Natural killer cell (primary cell): Measurements from ENCODE around the gene TEKT5. TPM values are rescaled to one million over a fixed set of nuclear protein-coding genes. Genes with fewer than 3 reads are reported as not detected.

Experiments
- ATAC-seq, 3 donors: fragments of 150-1000 bp in 2 of 3; fragments of 200-7000 bp in 1 of 3; cut with Tn5 transposase; 1 replicate in 1 of 3; 2 replicates in 2 of 3; pipeline ENCODE4 v1.10.0; 2021; ENCODE audit warnings: mild to moderate bottlenecking in 2 of 3, moderate library complexity in 2 of 3
- DNase-seq, 2 donors: peaks; one replicate each; pipeline versions ENCODE4 v3.0.0 to v3.0.0-alpha.2; 2013 to 2021; ENCODE audit warnings: mixed read lengths in 1 of 2
- H3K27ac ChIP-seq: one replicate; pipeline ENCODE4 v1.5.1; 2013; ENCODE audit warnings: mild to moderate bottlenecking, low read length
- H3K27me3 ChIP-seq: one replicate; pipeline ENCODE4 v1.6.1; 2013; ENCODE audit warnings: low read length; ENCODE audit not compliant: control insufficient read depth, insufficient read depth
- H3K36me3 ChIP-seq: one replicate; pipeline ENCODE4 v1.6.1; 2013; ENCODE audit warnings: low read length; ENCODE audit not compliant: control insufficient read depth, insufficient read depth
- H3K4me1 ChIP-seq: one replicate; pipeline ENCODE4 v1.6.1; 2013; ENCODE audit warnings: low read length; ENCODE audit not compliant: control insufficient read depth, insufficient read depth
- H3K4me3 ChIP-seq: one replicate; pipeline ENCODE4 v1.5.1; 2013; ENCODE audit warnings: low read length
- H3K9me3 ChIP-seq: one replicate; pipeline ENCODE4 v1.6.1; 2013; ENCODE audit warnings: low read length; ENCODE audit not compliant: control insufficient read depth, insufficient read depth
- H3K27ac Mint-ChIP-seq, 2 donors: one replicate each; pipeline ENCODE4 v1.8.0; 2022; ENCODE audit warnings: mild to moderate bottlenecking in 2 of 2, mixed read lengths in 2 of 2, moderate library complexity in 1 of 2
- H3K27me3 Mint-ChIP-seq, 2 donors: one replicate each; pipeline ENCODE4 v1.8.0; 2022; ENCODE audit warnings: low read depth in 2 of 2, mixed read lengths in 2 of 2
- H3K36me3 Mint-ChIP-seq: one replicate; pipeline ENCODE4 v1.8.0; 2022; ENCODE audit warnings: mixed read lengths
- H3K4me1 Mint-ChIP-seq, 2 donors: one replicate each; pipeline ENCODE4 v1.8.0; 2022; ENCODE audit warnings: mixed read lengths in 2 of 2
- H3K4me3 Mint-ChIP-seq: one replicate; pipeline ENCODE4 v1.8.0; 2022; ENCODE audit warnings: mild to moderate bottlenecking, moderate library complexity, mixed read lengths
- H3K9me3 Mint-ChIP-seq, 2 donors: one replicate each; pipeline ENCODE4 v1.8.0; 2022; ENCODE audit warnings: mixed read lengths in 2 of 2
- CTCF ChIP-seq: fragments of 200-600 bp; IDR thresholded peaks from one replicate; pipeline ENCODE4 v1.8.0; 2022; ENCODE audit warnings: antibody characterized with exemption
- WGBS: methylation state at CpG from one replicate; pipeline ENCODE4 v1.1.7; 2013; ENCODE audit warnings: missing lambda C conversion rate; ENCODE audit not compliant: insufficient coverage; 5-methylcytosine and 5-hydroxymethylcytosine counted together
- intact Hi-C: fragments of 100-400 bp; cut with micrococcal nuclease; formaldehyde crosslinking; loops from one replicate; pipeline ENCODE4 v1.14.2; 2022
- total RNA-seq, 4 donors: library from RNA; stranded (reverse); fragments of 120-200 nt in 1 of 4; gene quantifications; one replicate each; pipeline versions ENCODE4 v1.2.3 to v1.2.4, GENCODE V29; 2013 to 2022

TEKT5 gene
- total RNA-seq, 3 donors from 2014 or later (not counting 1 experiment from before 2014, with no cell fraction given), result 1.1 TPM; not detected in 2

GRCh38 chr16:10579965-10580882 lies 114.5 kb downstream of the TEKT5 start, which contains the start of gene EMP2:
Gene EMP2, minus strand, starts transcription at chr16:10580598. Its CDS starts 32,981 bp downstream, at chr16:10547617.
- no peaks in the 10 kb centered on the region for H3K9me3 ChIP-seq
- no peaks in the 10 kb centered on the region for H3K4me1 Mint-ChIP-seq
- H3K36me3 ChIP-seq, result no peaks in the 10 kb centered on the region
- intact Hi-C loops, result no loop called here
- H3K36me3 Mint-ChIP-seq, result no peaks in the 10 kb centered on the region
- H3K27ac ChIP-seq, result no peak within 1 kb of the TSS
- H3K4me3 ChIP-seq, result no peak within 1 kb of the TSS
- H3K4me1 ChIP-seq, result no peaks in the 10 kb centered on the region
- H3K27ac Mint-ChIP-seq, result no peak within 1 kb of the TSS
- peaks cover 7% of the 10 kb centered on the region for H3K27me3 ChIP-seq
- DNase-seq (no peak), ATAC-seq (no peak)
- peaks cover 38 to 44% of the 10 kb centered on the region in 2 donors for H3K27me3 Mint-ChIP-seq
- H3K4me3 Mint-ChIP-seq, result no peak within 1 kb of the TSS
- no peaks in the 10 kb centered on the region for H3K9me3 Mint-ChIP-seq
- 1% methylated on average over 91 of the region's 91 CpGs for WGBS
- no peak for TF ChIP-seq CTCF

- intact Hi-C loops, result no loop called here
- Mint-ChIP-seq H3K4me1 (no peaks in the 10 kb centered on the region), H3K27me3 (peaks cover 38 to 44% of the 10 kb centered on the region in 2 donors), H3K9me3 (no peaks in the 10 kb centered on the region), H3K36me3 (no peaks in the 10 kb centered on the region), H3K27ac (no peak overlapping the region), H3K4me3 (no peak overlapping the region)
- Histone ChIP-seq H3K4me3 (no peak overlapping the region), H3K4me1 (no peaks in the 10 kb centered on the region), H3K9me3 (no peaks in the 10 kb centered on the region), H3K27me3 (peaks cover 7% of the 10 kb centered on the region), H3K27ac (no peak overlapping the region), H3K36me3 (no peaks in the 10 kb centered on the region)
- no peak for TF ChIP-seq CTCF
- no peak for DNase-seq
- 39% methylated on average over 6 of the region's 6 CpGs for WGBS
- no peak for ATAC-seq
These were observed 115.2 kb downstream of the TEKT5 start for GRCh38 chr16:10579575-10579964.

- ATAC-seq (no peak), DNase-seq (no peak)
- no peak overlapping the region for H3K4me3 ChIP-seq
- H3K27me3 ChIP-seq, result peaks cover 7% of the 10 kb centered on the region
- H3K36me3 ChIP-seq, result no peaks in the 10 kb centered on the region
- no peaks in the 10 kb centered on the region for H3K36me3 Mint-ChIP-seq
- H3K27ac ChIP-seq, result no peak overlapping the region
- no peak for TF ChIP-seq CTCF
- intact Hi-C loops, result no loop called here
- WGBS, result 82% methylated on average over 20 of the region's 20 CpGs
- H3K27ac Mint-ChIP-seq, result no peak overlapping the region
- no peaks in the 10 kb centered on the region for H3K9me3 ChIP-seq
- H3K4me1 Mint-ChIP-seq, result no peaks in the 10 kb centered on the region
- no peaks in the 10 kb centered on the region for H3K4me1 ChIP-seq
- H3K9me3 Mint-ChIP-seq, result no peaks in the 10 kb centered on the region
- H3K27me3 Mint-ChIP-seq, result peaks cover 36 to 44% of the 10 kb centered on the region in 2 donors
- no peak overlapping the region for H3K4me3 Mint-ChIP-seq
These were observed 116.0 kb downstream of the TEKT5 start for GRCh38 chr16:10578474-10579316.

Other genes with a start within 250 kb of the TEKT5 start
- not detected for gene EMP2, start 114.3 kb downstream of the TEKT5 start, total RNA-seq
- gene NUBP1, start 48.9 kb upstream of the TEKT5 start, total RNA-seq, result 10 to 100 TPM; 19.3 to 25.6 (median 20.5) TPM
- not detected for gene TVP23A, start 123.9 kb upstream of the TEKT5 start, total RNA-seq
- gene CIITA, start 182.3 kb upstream of the TEKT5 start, total RNA-seq, result 10 to 100 TPM; 11.5 to 17.7 (median 14.4) TPM
- 10 to 100 TPM in 2 of 3 donors, 1 to 10 TPM in 1; 8.7 to 15.2 (median 14.4) TPM for gene DEXI, start 247.5 kb upstream of the TEKT5 start, total RNA-seq
- gene CLEC16A, start 249.6 kb upstream of the TEKT5 start, total RNA-seq, result 10 to 100 TPM; 35.9 to 50.5 (median 37.4) TPM